Sigmoid colon (tissue), 4 donors: ENCODE measurements around the gene SERTM1.

Experiments
- POLR2A ChIP-seq, 2 donors: fragments of 450-650 bp; IDR thresholded peaks; one replicate each; pipeline ENCODE4 v1.6.1; 2016; ENCODE audit warnings: antibody characterized with exemption in 2 of 2, mild to moderate bottlenecking in 2 of 2, moderate library complexity in 2 of 2
- POLR2AphosphoS5 ChIP-seq, 4 donors: sonication (generic); formaldehyde crosslinking; IDR thresholded peaks; one replicate each; pipeline ENCODE4 v1.6.1; 2017; ENCODE audit warnings: antibody characterized with exemption in 4 of 4
- TF ChIP-seq, protein P1 (sequence below), 4 experiments: fragments of 450-650 bp in 3 of 4; fragments of 200-600 bp in 1 of 4; IDR thresholded peaks; one replicate each; pipeline ENCODE4 v1.5.1; 2016 to 2019; ENCODE audit warnings: antibody characterized with exemption in 4 of 4, mild to moderate bottlenecking in 3 of 4, moderate library complexity in 2 of 4

DNA sequence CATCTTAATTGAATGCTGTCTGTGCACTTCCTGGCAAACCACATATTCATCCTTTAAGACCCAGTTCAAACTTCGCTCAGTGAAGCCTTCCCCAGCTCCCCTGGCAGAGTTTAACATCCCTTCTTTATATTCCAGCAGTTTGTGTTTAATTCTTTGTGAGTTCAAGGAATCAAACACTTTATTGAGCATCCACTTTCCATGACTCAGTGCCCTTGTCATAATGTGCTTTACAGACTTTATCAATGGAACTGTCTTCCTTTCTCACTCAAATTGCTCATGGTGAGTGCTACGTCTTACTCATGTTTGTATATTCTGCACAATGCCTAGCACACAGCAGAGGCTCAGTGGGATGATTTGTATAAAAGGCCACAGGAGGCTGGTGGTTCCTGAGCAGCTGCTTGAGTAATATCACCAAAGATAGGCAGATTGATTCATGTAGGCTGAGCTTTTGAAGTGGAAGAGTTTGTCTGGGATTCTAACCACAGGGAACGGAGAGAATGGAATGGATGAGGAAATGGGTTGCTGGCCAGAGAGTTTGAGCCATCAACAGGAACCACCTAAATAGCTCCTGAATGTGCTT lies 44.2 kb downstream of the SERTM1 start:
- TF ChIP-seq, protein P1, sequence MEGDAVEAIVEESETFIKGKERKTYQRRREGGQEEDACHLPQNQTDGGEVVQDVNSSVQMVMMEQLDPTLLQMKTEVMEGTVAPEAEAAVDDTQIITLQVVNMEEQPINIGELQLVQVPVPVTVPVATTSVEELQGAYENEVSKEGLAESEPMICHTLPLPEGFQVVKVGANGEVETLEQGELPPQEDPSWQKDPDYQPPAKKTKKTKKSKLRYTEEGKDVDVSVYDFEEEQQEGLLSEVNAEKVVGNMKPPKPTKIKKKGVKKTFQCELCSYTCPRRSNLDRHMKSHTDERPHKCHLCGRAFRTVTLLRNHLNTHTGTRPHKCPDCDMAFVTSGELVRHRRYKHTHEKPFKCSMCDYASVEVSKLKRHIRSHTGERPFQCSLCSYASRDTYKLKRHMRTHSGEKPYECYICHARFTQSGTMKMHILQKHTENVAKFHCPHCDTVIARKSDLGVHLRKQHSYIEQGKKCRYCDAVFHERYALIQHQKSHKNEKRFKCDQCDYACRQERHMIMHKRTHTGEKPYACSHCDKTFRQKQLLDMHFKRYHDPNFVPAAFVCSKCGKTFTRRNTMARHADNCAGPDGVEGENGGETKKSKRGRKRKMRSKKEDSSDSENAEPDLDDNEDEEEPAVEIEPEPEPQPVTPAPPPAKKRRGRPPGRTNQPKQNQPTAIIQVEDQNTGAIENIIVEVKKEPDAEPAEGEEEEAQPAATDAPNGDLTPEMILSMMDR (IDR thresholded peaks at IDR 0.05) = no peak
- TF ChIP-seq POLR2AphosphoS5 (IDR thresholded peaks at IDR 0.05) (no peak), POLR2A (IDR thresholded peaks at IDR 0.05) (no peak)
